Inflammatory macrophage treated with lipopolysaccharide for 4 hours (primary cell): ENCODE data around the gene RPL27A.
A peak's percentile ranks its signal among the peaks of the same experiment; 100 is the strongest.

ENCODE experiments used
- DNase-seq: peaks from one replicate; pipeline ENCODE4 v3.0.0-alpha.2; 2020

The RPL27A gene

GRCh38 chr11:8676458-8676857 is 6.1 kb upstream of the RPL27A start:
- DNase-seq = no peak

GRCh38 chr11:8679006-8679405 is 3.6 kb upstream of the RPL27A start:
- no peak for DNase-seq

DNA sequence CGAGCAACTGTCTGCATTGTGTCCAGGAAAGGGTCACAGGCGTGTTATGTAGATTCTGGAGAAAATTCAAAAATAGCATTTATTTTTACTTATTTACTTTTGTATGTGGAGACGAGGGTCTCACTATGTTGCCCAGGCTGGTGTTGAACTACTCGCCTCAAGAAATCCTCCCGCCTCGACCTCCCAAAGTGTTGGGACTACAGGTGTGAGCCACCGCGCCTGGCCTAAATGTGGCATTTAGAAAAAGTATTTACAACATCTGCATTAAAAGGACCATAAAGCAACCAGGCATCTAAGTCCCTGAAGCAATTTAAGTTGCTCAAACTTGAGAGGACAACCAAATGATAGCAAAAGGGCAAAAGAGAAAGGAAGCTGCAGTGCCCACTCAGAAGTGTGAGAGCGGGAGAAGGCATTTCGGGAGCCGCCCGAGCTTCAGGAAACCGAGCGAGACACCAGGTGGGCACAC is 722 bp upstream of the RPL27A start:
- peak; percentile 53 for DNase-seq

DNA sequence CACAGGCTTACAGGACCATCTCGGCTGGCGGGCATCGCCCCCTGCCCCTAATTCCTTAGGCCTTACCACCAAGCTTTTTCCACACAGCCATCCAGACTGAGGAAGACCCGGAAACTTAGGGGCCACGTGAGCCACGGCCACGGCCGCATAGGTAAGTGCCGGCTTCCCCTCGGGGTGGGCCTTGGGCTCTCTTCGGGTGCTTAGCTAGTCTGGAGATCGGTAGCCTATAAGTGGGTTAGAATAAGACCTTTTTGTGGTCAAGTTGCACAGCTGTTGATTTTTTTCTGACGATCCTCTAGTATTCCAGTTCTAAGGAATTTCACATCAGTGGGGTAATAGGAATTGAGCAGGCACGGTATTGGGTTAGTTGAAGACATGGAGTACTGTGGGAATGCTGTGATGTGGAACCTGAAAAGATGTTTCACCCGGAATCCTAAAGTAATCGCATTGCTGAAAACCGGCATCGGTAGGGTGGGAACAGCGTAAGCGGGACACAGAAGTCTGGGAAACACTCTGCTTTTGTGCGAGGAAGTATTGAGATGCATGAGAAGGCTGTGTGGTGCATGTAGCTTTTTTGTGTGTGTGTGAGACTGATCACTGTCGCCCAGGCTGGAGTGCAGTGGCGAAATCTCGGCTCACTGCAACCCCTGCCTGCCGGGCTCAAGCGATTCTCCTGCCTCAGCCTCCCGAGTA is 669 bp downstream of the RPL27A start:
- DNase-seq = no peak

- no peak for DNase-seq
Measured at GRCh38 chr11:8684600-8685290, 2.2 kb downstream of the RPL27A start.

DNA sequence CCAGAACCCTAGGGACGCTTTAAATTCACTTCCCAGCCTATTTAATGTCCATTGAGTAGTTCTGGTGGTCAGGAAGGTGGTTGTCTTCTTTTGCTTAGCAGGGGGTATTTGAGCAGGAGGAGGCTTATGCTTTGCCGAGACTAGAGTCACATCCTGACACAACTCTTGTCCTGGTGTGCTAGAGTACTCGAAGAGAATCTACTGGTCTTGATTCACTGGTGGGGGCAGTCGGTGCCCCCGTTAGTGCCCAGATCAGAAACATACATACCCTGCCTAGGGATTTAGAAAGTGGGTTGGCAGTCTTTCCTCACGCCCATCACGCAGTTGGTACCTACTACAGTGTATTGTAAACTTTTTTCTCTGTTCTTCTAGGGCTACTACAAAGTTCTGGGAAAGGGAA is 2.7 kb downstream of the RPL27A start:
- no peak for DNase-seq

GRCh38 chr11:8685820-8686219 is 3.2 kb downstream of the RPL27A start:
- no peak for DNase-seq

GRCh38 chr11:8686325-8686724 is 3.7 kb downstream of the RPL27A start:
- DNase-seq = no peak

- DNase-seq = peak; percentile 96
Measured at GRCh38 chr11:8688414-8689362, 6.1 kb downstream of the RPL27A start.

DNA sequence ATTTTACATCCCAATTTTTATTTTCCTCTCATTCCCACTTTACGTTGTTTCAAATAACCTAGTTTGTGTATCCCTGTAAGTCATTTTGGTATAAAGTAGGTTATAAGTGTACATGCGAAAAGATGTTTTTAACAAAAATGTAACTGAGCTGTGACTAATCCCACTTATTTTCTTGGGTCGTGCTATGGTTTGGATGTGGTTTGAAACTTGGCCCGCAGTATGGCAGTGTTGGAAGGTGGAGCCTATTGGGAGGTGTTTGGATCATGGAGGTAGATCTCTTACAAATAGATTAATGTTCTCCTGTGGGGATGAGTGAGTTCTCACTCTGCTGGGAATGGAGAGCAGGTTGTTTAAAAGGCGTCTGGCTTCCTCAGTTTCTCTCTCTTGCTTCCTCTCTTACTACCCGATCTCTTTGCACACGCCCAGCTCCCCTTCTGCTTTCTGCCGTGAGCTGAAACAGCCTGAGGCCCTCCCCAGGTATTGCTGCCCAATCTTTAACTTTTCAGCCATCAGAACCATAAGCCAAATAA is 7.2 kb downstream of the RPL27A start:
- no peak for DNase-seq

DNA sequence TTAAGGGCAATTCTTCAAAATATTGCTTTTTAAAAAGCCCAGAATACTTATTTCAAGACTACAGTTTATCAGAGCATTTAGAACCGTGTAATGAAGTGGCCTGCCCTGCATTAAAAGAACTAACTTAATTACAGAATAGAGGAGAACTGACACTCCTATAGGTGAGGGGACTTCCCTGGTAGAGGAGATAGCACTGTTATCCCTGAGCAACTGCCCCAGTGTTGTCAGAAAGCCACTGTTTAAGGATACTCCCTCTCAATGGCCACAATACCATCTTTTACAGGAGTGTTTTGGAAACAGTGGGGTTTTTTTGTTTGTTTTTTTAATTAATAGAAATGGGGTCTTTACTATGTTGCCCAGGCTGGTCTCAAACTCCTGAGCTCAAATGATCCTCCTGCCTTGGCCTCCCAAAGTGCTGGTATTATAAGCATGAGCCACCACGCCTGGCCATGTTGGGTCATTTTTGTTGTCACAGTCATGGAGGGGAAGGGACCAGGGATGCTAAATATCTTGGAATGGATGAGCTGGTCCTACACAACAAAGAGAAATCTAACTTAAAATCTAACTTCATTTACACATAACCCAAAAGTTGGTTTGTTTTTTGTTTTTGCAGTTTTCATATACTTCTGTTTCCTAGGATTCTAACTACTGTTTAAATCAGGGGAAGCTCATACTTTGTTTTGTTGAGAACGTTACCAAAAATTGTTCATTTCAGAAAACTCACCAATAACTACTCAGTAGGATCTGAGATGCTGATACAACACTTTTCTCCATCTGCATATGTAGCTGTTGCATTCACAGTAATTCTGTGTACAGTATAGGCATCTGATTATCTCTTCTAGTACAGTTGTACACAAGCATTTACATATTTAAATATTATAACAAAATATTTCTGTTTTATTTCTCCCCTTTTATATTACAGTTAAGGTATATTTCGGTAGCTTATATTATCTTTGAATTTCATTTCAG is 8.1 kb downstream of the RPL27A start:
- DNase-seq = no peak

DNA sequence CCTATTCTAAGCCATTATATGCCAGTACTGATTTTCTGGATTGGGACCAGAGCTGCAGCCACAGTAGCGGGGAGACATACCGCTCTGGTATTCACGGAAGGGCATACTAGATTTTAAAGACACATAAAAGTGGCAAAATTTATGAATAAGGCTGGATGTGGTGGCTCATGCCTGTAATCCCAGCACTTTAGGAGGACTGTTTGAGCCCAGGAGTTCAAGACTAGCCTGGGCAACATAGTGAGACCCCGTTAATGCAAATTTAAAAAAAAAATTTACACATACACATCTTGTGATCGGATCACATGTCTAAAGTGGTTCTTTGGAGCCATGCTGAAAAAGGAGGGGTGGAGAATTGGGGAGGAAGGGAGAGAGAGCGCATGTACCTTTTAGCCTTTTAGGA is 9.0 kb downstream of the RPL27A start:
- DNase-seq = no peak

GRCh38 chr11:8692417-8692816 is 9.8 kb downstream of the RPL27A start:
- DNase-seq = no peak

DNA sequence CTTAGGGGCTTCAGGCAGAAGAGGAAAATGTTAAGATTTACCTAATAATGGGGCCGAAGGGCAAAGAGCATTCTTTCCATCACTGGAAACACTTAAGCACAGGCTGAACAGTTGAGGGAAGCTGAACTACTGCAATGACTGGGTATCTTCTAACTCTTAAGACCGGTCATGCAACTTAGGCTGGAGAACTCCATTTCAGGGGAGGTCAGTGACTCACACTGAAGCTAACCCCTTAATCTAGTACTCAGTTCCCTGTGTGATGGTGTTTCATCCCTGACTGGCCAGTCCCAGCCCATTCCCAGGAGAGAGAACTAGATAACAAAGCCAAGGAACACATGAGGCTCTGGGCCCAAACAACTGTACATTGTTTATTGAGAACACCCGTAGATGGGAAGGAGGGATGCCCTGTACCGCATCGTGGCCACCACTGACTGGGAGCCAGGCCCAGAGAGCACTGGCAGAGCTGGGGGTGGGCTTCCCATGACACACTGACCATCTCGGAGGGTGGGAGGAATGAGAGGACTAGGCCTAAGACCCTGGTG is 10.5 kb downstream of the RPL27A start:
- no peak for DNase-seq

DNA sequence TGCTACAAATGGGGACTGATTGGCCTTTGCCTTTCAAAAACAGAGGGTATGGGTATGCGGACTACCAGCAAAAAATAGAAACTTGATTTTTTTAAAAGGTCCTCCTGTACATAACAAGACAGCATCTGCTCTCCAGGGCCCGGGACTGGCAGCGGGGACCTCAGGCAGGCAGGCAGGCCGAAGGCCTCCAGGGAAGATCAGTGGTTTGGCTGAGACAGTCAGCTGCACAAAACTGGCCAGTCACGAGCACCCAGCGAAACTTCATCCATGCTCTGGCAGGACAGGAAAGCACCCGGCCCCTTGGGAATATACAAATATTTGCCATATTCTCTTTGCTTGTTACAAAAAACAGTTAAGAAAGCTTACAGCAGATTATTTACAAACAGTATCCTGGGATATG is 11.0 kb downstream of the RPL27A start:
- no peak for DNase-seq

GRCh38 chr11:8694137-8694536 is 11.5 kb downstream of the RPL27A start:
- DNase-seq = no peak

- DNase-seq = peak; percentile 42
Measured at GRCh38 chr11:8697054-8697453, 14.5 kb downstream of the RPL27A start.

GRCh38 chr11:8698379-8698851 is 15.8 kb downstream of the RPL27A start:
- DNase-seq = no peak

DNA sequence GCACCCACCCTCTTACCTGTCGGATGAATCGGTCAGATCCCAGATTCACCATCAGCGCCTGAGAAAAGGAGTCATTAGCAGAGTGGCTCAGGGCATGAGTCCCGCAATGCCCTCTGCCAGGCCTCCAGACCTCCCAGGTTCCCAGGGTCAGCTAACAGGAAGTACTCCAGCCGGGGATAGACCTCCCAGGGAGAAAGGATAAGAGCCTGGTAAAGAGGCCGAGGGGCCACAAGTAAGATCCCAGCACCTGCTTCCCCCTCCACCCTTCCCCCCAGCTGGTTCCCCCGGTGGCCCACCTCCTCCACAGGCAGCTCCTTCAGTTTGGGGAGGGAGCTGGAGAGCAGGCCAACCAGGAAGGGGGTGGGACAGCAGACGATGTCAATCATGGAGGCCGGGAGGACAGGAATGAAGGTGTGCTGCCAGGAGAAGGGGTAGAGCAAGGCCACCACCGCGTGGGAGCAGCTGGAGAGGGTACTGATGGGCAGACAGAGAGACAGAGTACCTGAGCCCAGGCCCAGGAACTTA is 16.4 kb downstream of the RPL27A start:
- DNase-seq = no peak

DNA sequence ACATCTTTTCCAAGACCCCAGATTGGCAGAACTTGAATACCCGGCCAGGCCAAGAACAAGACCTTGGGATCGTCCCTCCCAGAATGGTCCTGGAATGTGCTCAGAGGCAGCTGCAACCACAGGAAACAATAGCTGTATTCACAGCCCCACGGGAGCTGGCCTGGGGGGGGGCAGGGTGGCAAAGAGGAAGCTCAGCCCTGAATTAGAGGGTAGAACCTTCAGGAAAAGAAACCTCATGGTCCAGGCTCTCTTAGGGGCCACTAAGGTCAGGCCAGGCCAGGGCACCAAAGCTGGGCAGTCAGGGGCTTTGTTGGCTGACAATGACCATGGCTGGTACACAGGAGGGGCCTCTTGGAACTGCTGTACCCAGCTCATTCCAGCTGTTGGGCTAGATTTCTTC is 17.3 kb downstream of the RPL27A start:
- no peak for DNase-seq

- DNase-seq = no peak
Measured at GRCh38 chr11:8701891-8702597, 19.5 kb downstream of the RPL27A start.
